OCI-LY7 (cell line): ENCODE measurements around the gene MTERF4. TPM values are rescaled to one million over a fixed set of nuclear protein-coding genes. Genes with fewer than 3 reads are reported as not detected.

Source experiments
- BruUV-seq: library from RNA; stranded (reverse); fragments of 400-500 nt; replicated peaks from 2 replicates; lab custom pipeline; 2021; lab: Mats Ljungman, UMichigan
- CTCF ChIA-PET: fragments of 300-600 bp; sonication (Branson Sonifier 250); formaldehyde crosslinking; loops from one replicate; lab custom pipeline; 2022; ENCODE audit warnings: antibody characterized with exemption; ENCODE audit not compliant: unreplicated experiment; lab: Charles Lee
- POLR2A ChIA-PET: fragments of 300-600 bp; sonication (Branson Sonifier 250); formaldehyde crosslinking; loops from one replicate; lab custom pipeline; 2022; ENCODE audit warnings: antibody characterized with exemption; lab: Charles Lee
- DNase-seq: peaks from one replicate; pipeline ENCODE4 v3.0.0-alpha.2; 2015; ENCODE audit warnings: low spot score
- H2AFZ ChIP-seq: fragments of 200-600 bp; sonication (generic), shearing (Covaris generic); 2 replicates; pipeline ENCODE4 v1.6.1; 2014; ENCODE audit warnings: mild to moderate bottlenecking, antibody characterized with exemption, low read length, moderate library complexity
- H3K27ac ChIP-seq: fragments of 200-600 bp; sonication (generic); 2 replicates; pipeline ENCODE4 v1.5.1; 2014; ENCODE audit warnings: mixed run types, low read depth, mild to moderate bottlenecking, moderate library complexity, low read length, inconsistent platforms; ENCODE audit not compliant: poor library complexity, severe bottlenecking
- H3K36me3 ChIP-seq: fragments of 200-600 bp; sonication (generic); 2 replicates; pipeline ENCODE4 v1.6.1; 2014; ENCODE audit warnings: mild to moderate bottlenecking, antibody characterized with exemption, low read length, moderate library complexity, mixed read lengths; ENCODE audit not compliant: insufficient read depth
- H3K4me1 ChIP-seq: fragments of 200-600 bp; sonication (generic); 2 replicates; pipeline ENCODE4 v1.5.1; 2014; ENCODE audit warnings: mild to moderate bottlenecking, low read length; ENCODE audit not compliant: insufficient read depth, poor library complexity, severe bottlenecking
- H3K4me2 ChIP-seq: fragments of 200-600 bp; sonication (generic); 2 replicates; pipeline ENCODE4 v1.6.1; 2014; ENCODE audit warnings: mild to moderate bottlenecking, low read length
- H3K4me3 ChIP-seq: fragments of 200-600 bp; sonication (generic); 2 replicates; pipeline ENCODE4 v1.5.1; 2014; ENCODE audit warnings: mild to moderate bottlenecking, low read depth, low read length; ENCODE audit not compliant: poor library complexity, severe bottlenecking
- H3K79me2 ChIP-seq: fragments of 200-600 bp; sonication (generic); 2 replicates; pipeline ENCODE4 v1.6.1; 2016; ENCODE audit warnings: low read depth, mild to moderate bottlenecking, low read length, moderate library complexity, mixed read lengths; ENCODE audit not compliant: insufficient read depth
- H3K9me2 ChIP-seq: fragments of 200-600 bp; sonication (generic); 2 replicates; pipeline ENCODE4 v1.6.1; 2016; ENCODE audit warnings: mild to moderate bottlenecking, low read length, mixed read lengths; ENCODE audit not compliant: insufficient read depth
- H3K9me3 ChIP-seq: fragments of 200-600 bp; sonication (generic); 2 replicates; pipeline ENCODE4 v1.6.1; 2014; ENCODE audit warnings: mild to moderate bottlenecking, mixed run types, low read length, mixed read lengths
- H4K20me1 ChIP-seq: fragments of 200-600 bp; sonication (generic); 2 replicates; pipeline ENCODE4 v1.6.1; 2014; ENCODE audit warnings: mild to moderate bottlenecking, antibody characterized with exemption, low read length, moderate library complexity, mixed read lengths; ENCODE audit not compliant: insufficient read depth
- CTCF ChIP-seq: fragments of 200-600 bp; sonication (generic); conservative IDR thresholded peaks from 2 replicates; pipeline ENCODE4 v1.5.1; 2014; ENCODE audit warnings: mild to moderate bottlenecking, antibody characterized with exemption, low read length, moderate library complexity, mixed read lengths
- EZH2phosphoT487 ChIP-seq: fragments of 200-600 bp; sonication (generic); IDR thresholded peaks from 2 replicates; pipeline ENCODE4 v1.6.1; 2018; ENCODE audit warnings: low read depth, borderline replicate concordance, mild to moderate bottlenecking, mixed run types, antibody characterized with exemption, low read length, moderate library complexity, mixed read lengths
- intact Hi-C: fragments of 100-400 bp; cut with micrococcal nuclease; formaldehyde crosslinking; loops from one replicate; pipeline ENCODE4 v1.10.0; 2022; ENCODE audit not compliant: unreplicated experiment
- total RNA-seq, 2 experiments: library from RNA; depleted of rRNA in 1 of 2; stranded (reverse); fragments of >200 nt in 1 of 2; shearing (Covaris generic) in 1 of 2; gene quantifications; 2 replicates each; pipeline ENCODE4 v1.2.3, GENCODE V29; 2014 to 2022

The MTERF4 gene
- total RNA-seq, 2 experiments from 2014 or later = 48.2 to 58.9 TPM

GRCh38 chr2:241061275-241061674, 40.8 kb downstream of the MTERF4 start:
- Histone ChIP-seq H2AFZ (no peak overlapping the region), H3K36me3 (no peaks in the 10 kb centered on the region), H3K4me2 (no peak overlapping the region), H3K9me2 (no peaks in the 10 kb centered on the region), H3K79me2 (no peaks in the 10 kb centered on the region), H3K27ac (no peak overlapping the region), H4K20me1 (no peaks in the 10 kb centered on the region), H3K9me3 (no peaks in the 10 kb centered on the region), H3K4me3 (no peak overlapping the region), H3K4me1 (no peaks in the 10 kb centered on the region)
- intact Hi-C loops = no loop called here
- ChIA-PET CTCF (no interaction called here), POLR2A (no interaction called here)
- no peak for TF ChIP-seq EZH2phosphoT487
- no peak for TF ChIP-seq CTCF
- DNase-seq = no peak
- no TSS peak for BruUV-seq

- no peaks in the 10 kb centered on the region for H3K36me3 ChIP-seq
- DNase-seq = no peak
- H3K79me2 ChIP-seq = no peaks in the 10 kb centered on the region
- H3K9me2 ChIP-seq = no peaks in the 10 kb centered on the region
- no peak for TF ChIP-seq EZH2phosphoT487
- no peak for TF ChIP-seq CTCF
- H4K20me1 ChIP-seq = no peaks in the 10 kb centered on the region
- no peaks in the 10 kb centered on the region for H3K9me3 ChIP-seq
- H3K27ac ChIP-seq = no peak overlapping the region
- CTCF ChIA-PET = no interaction called here
- no peak overlapping the region for H2AFZ ChIP-seq
- POLR2A ChIA-PET = no interaction called here
- intact Hi-C loops = no loop called here
- H3K4me3 ChIP-seq = no peak overlapping the region
- no TSS peak for BruUV-seq
- no peak overlapping the region for H3K4me2 ChIP-seq
- H3K4me1 ChIP-seq = peaks cover 4% of the 10 kb centered on the region
These were observed 48.4 kb downstream of the MTERF4 start for GRCh38 chr2:241053576-241054251.

- ChIA-PET POLR2A (no interaction called here), CTCF (no interaction called here)
- intact Hi-C loops = no loop called here
- Histone ChIP-seq H3K27ac (no peak overlapping the region), H3K9me2 (no peaks in the 10 kb centered on the region), H3K9me3 (no peaks in the 10 kb centered on the region), H4K20me1 (no peaks in the 10 kb centered on the region), H3K4me2 (no peak overlapping the region), H2AFZ (no peak overlapping the region), H3K36me3 (no peaks in the 10 kb centered on the region), H3K4me1 (peaks cover 4% of the 10 kb centered on the region), H3K4me3 (no peak overlapping the region), H3K79me2 (no peaks in the 10 kb centered on the region)
- TF ChIP-seq CTCF (no peak), EZH2phosphoT487 (no peak)
- BruUV-seq = no TSS peak
- DNase-seq = no peak
These were observed 49.3 kb downstream of the MTERF4 start for GRCh38 chr2:241052677-241053360.
